ENCODE data around the gene TAF11L4.
A peak's percentile ranks its signal among the peaks of the same experiment; 100 is the strongest.
"Not testable (repeated sequence)": the region's sequence is repeated elsewhere in the genome, so short reads cannot be mapped to it uniquely, and the experiment has no call there.

Gene TAF11L4

DNA sequence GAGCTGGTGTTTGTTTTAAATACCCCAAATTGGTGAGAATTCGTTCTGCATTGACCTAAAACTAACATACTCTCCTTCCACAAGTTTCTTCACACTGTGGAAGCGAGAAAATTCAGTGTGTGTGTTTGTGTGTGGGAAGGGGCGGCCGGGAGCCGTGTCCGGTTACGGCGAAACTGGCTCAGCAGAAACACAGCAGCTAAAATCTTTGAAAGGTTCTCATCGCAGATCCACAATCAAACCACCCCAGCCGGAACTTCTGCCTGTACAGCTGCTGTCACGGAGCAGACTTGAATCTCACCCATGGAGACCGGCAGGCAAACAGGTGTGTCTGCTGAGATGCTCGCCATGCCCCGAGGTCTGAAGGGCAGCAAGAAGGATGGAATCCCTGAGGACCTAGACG, 3.5 kb upstream of the TAF11L4 start, which contains the start of gene TAF11L3:
Gene TAF11L3, plus strand, starts transcription at position 301 of the 400 bp plus-strand sequence.
- not testable (repeated sequence) for H3K27ac Mint-ChIP-seq; H3K9me3 Mint-ChIP-seq; H3K36me3 Mint-ChIP-seq (ENCODE audit: insufficient read depth); H3K4me3 Mint-ChIP-seq; DNase-seq; H3K4me1 Mint-ChIP-seq (ENCODE audit: low read depth in 2 of 2); H3K27me3 Mint-ChIP-seq; ATAC-seq (replicated peaks)

DNA sequence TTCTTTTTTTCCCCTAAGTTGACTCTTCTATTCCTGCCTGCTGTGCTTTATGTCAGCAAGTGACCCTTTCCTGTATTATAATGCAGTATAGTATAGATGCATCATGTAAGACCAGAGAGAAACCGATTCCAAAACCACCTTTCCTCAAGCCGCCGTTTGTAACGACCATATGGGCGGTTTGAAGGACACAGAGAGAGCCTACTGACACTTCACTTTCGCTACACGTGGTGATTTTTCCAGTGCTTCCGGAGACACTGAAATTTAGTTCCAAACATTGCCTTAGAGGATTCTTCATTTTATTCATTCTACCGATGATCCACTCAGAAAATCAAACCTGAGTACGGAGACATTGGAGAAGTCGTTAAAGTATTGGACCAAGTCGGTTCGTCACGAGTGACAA, 2.1 kb upstream of the TAF11L4 start:
- DNase-seq; H3K4me1 Mint-ChIP-seq (ENCODE audit: low read depth in 2 of 2); H3K27me3 Mint-ChIP-seq; ATAC-seq (replicated peaks); H3K36me3 Mint-ChIP-seq (ENCODE audit: insufficient read depth); H3K9me3 Mint-ChIP-seq; H3K4me3 Mint-ChIP-seq; H3K27ac Mint-ChIP-seq: not testable (repeated sequence)

DNA sequence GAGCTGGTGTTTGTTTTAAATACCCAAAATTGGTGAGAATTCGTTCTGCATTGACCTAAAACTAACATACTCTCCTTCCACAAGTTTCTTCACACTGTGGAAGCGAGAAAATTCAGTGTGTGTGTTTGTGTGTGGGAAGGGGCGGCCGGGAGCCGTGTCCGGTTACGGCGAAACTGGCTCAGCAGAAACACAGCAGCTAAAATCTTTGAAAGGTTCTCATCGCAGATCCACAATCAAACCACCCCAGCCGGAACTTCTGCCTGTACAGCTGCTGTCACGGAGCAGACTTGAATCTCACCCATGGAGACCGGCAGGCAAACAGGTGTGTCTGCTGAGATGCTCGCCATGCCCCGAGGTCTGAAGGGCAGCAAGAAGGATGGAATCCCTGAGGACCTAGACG, 3.3 kb downstream of the TAF11L4 start, which contains the start of gene TAF11L5:
Gene TAF11L5, plus strand, starts transcription at position 301 of the 400 bp plus-strand sequence.
- H3K27me3 Mint-ChIP-seq; H3K36me3 Mint-ChIP-seq (ENCODE audit: insufficient read depth); ATAC-seq (replicated peaks); H3K27ac Mint-ChIP-seq; H3K4me3 Mint-ChIP-seq; DNase-seq; H3K9me3 Mint-ChIP-seq; H3K4me1 Mint-ChIP-seq (ENCODE audit: low read depth in 2 of 2): not testable (repeated sequence)

DNA sequence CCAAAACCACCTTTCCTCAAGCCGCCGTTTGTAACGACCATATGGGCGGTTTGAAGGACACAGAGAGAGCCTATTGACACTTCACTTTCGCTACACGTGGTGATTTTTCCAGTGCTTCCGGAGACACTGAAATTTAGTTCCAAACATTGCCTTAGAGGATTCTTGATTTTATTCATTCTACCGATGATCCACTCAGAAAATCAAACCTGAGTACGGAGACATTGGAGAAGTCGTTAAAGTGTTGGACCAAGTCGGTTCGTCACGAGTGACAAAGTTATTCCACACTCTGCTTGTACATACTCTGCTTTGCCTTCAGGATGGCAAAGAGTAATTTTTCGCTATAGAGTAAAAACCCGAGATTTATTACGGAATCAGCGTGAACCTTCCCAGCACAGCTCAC, 4.9 kb downstream of the TAF11L4 start:
- not testable (repeated sequence) for H3K9me3 Mint-ChIP-seq; H3K4me3 Mint-ChIP-seq; H3K36me3 Mint-ChIP-seq (ENCODE audit: insufficient read depth); H3K27ac Mint-ChIP-seq; ATAC-seq (replicated peaks); H3K27me3 Mint-ChIP-seq; H3K4me1 Mint-ChIP-seq (ENCODE audit: low read depth in 2 of 2)
- peak in 1 of 3 experiments; percentile 4 for DNase-seq

DNA sequence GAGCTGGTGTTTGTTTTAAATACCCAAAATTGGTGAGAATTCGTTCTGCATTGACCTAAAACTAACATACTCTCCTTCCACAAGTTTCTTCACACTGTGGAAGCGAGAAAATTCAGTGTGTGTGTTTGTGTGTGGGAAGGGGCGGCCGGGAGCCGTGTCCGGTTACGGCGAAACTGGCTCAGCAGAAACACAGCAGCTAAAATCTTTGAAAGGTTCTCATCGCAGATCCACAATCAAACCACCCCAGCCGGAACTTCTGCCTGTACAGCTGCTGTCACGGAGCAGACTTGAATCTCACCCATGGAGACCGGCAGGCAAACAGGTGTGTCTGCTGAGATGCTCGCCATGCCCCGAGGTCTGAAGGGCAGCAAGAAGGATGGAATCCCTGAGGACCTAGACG, 6.8 kb downstream of the TAF11L4 start, which contains the start of gene TAF11L6:
Gene TAF11L6, plus strand, starts transcription at position 301 of the 400 bp plus-strand sequence.
- H3K4me1 Mint-ChIP-seq (ENCODE audit: low read depth in 2 of 2); H3K27ac Mint-ChIP-seq; H3K27me3 Mint-ChIP-seq; H3K4me3 Mint-ChIP-seq; H3K36me3 Mint-ChIP-seq (ENCODE audit: insufficient read depth); H3K9me3 Mint-ChIP-seq; DNase-seq; ATAC-seq (replicated peaks): not testable (repeated sequence)
